ENCODE data around the gene NRARP. TPM values are rescaled to one million over a fixed set of nuclear protein-coding genes. Genes with fewer than 3 reads are reported as not detected.
A peak's percentile ranks its signal among the peaks of the same experiment; 100 is the strongest.

Gene NRARP, protein sequence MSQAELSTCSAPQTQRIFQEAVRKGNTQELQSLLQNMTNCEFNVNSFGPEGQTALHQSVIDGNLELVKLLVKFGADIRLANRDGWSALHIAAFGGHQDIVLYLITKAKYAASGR
- total RNA-seq, result 1 to 10 TPM; 3.3 to 4.4 TPM

DNA sequence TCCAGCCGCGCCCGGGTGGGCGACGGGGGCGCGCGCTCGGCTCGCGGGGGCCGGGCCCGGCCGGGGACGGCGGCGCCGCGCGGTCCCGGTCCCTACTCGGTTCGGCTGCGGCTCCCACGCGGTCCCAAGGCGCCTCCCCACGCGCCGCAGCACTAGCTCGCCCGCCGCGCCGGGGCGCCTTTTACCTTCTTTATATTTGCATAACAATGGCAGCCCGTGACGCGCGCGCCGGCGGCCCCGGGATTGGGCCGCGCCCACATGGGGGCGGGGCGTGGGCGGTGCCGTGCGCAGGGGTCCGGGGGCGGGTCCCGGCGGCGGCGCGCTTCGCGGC is at the start of gene NRARP:
Gene NRARP (minus strand): TSS at position 154 of the 331 bp plus-strand sequence. CDS start 343 bp downstream, outside the sequence.
- Mint-ChIP-seq H3K36me3 (ENCODE audit: low read depth) (no peaks in the 10 kb centered on the region), H3K4me1 (ENCODE audit: low read depth) (peaks cover 12% of the 10 kb centered on the region), H3K27ac (no peak within 1 kb of the TSS), H3K9me3 (no peaks in the 10 kb centered on the region), H3K27me3 (peaks cover 18% of the 10 kb centered on the region), H3K4me3 (peak within 1 kb of the TSS; percentile 73)
- POLR2A ChIA-PET, result interaction anchor here (0.9 to 1.9 kb wide), 8 partner anchors 11 to 121 kb away, joined by 3 to 5 read pairs (median 3); partner anchors contain the start of genes EXD3, NELFB, NOXA1 and RNF208
- no peak for TF ChIP-seq CTCF (IDR thresholded peaks at IDR 0.05)
- intact Hi-C loops (cut with micrococcal nuclease), result loop anchor here (10.0 kb wide), 1 partner anchor 223 kb away; no protein-coding TSS in a partner anchor
- DNase-seq, result peak; percentile 95
- peak; percentile 73 for ATAC-seq
- CTCF ChIA-PET, result interaction anchor here (0.9 to 2.4 kb wide), 17 partner anchors 11 to 233 kb away, joined by 3 to 8 read pairs (median 3); partner anchors contain the start of genes EXD3 and NOXA1

- Mint-ChIP-seq H3K4me1 (ENCODE audit: low read depth) (no peaks in the 10 kb centered on the region), H3K4me3 (no peak overlapping the region), H3K36me3 (ENCODE audit: low read depth) (peaks cover 3% of the 10 kb centered on the region), H3K9me3 (peaks cover 4% of the 10 kb centered on the region), H3K27me3 (no peaks in the 10 kb centered on the region), H3K27ac (no peak overlapping the region)
- peak; percentile 11 for DNase-seq
- TF ChIP-seq CTCF (IDR thresholded peaks at IDR 0.05), result no peak
- no peak for ATAC-seq
- ChIA-PET POLR2A (no interaction called here), CTCF (interaction anchor here (1.0 kb wide), 1 partner anchor 72 kb away, joined by 3 read pairs; the partner anchor contains the start of gene EXD3)
- intact Hi-C loops (cut with micrococcal nuclease), result no loop called here
Measured at GRCh38 chr9:137350696-137351584, 48.9 kb upstream of the NRARP start.

- no peak for DNase-seq
- POLR2A ChIA-PET, result interaction anchor here (1.3 kb wide), 1 partner anchor 13 kb away, joined by 3 read pairs; no protein-coding TSS in a partner anchor
- intact Hi-C loops (cut with micrococcal nuclease), result no loop called here
Measured at GRCh38 chr9:137349471-137350033, 47.5 kb upstream of the NRARP start.

DNA sequence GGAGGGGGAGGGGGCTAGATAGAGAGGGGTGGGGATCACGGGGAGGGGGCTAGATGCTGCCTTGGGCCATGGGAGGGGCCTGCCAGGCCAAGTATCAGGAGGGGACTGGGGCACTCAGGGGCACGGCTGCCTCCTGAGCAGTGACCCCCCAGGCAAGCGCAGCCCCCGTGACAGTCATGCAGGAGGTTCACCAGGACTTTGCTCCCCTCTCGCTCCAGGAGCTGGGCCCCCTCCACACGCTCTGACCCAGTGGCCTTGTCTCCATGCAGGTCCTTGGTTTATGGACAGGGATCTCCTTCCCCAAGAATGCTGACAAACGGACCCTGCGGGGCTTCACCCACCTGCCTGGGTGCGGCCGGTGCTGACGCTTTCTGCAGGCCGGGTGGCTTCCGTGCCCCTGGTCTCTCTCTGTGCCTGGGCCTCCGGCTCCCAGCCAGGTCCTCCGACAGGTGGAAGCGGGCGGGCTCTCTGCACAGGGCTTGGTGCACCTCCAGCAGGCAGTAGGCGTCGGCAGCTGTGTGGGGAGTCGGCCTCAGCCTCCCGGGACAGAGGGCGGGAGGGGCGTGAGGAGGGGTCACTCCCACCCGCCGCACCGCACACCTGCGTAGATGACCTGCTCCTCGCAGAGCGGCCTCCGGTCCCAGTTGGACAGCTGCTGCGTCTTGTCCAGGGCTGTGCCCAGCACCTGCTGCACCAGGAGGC is 46.8 kb upstream of the NRARP start:
- DNase-seq (no peak), ATAC-seq (no peak)
- Mint-ChIP-seq H3K27ac (no peak overlapping the region), H3K9me3 (peaks cover 4% of the 10 kb centered on the region), H3K4me1 (ENCODE audit: low read depth) (no peaks in the 10 kb centered on the region), H3K36me3 (ENCODE audit: low read depth) (peaks cover 3% of the 10 kb centered on the region), H3K27me3 (no peaks in the 10 kb centered on the region), H3K4me3 (no peak overlapping the region)
- intact Hi-C loops (cut with micrococcal nuclease), result no loop called here
- no peak for TF ChIP-seq CTCF (IDR thresholded peaks at IDR 0.05)
- ChIA-PET POLR2A (interaction anchor here (1.3 kb wide), 1 partner anchor 13 kb away, joined by 3 read pairs; no protein-coding TSS in a partner anchor), CTCF (no interaction called here)

More at GRCh38 chr9:137349471-137350033, 47.5 kb upstream of the NRARP start:
- Mint-ChIP-seq H3K4me3 (no peak overlapping the region), H3K36me3 (ENCODE audit: low read depth) (peaks cover 3% of the 10 kb centered on the region), H3K27ac (no peak overlapping the region), H3K4me1 (ENCODE audit: low read depth) (no peaks in the 10 kb centered on the region), H3K27me3 (no peaks in the 10 kb centered on the region), H3K9me3 (peaks cover 4% of the 10 kb centered on the region)
- ATAC-seq, result no peak
- TF ChIP-seq CTCF (IDR thresholded peaks at IDR 0.05), result no peak
- CTCF ChIA-PET, result interaction anchor here (1.0 kb wide), 1 partner anchor 73 kb away, joined by 3 read pairs; the partner anchor contains the start of gene EXD3

All from activated CD8-positive, alpha-beta T cell treated with anti-CD3 and anti-CD28 coated beads for 36 hours (primary cell).